Measurements from ENCODE around the gene GALNT14. TPM values are rescaled to one million over a fixed set of nuclear protein-coding genes. Genes with fewer than 3 reads are reported as not detected.

The GALNT14 gene
- total and polyA plus RNA-seq, 2 donors (not counting 1 experiment from before 2014, with no cell fraction given): 3.1 to 6.2 TPM

DNA sequence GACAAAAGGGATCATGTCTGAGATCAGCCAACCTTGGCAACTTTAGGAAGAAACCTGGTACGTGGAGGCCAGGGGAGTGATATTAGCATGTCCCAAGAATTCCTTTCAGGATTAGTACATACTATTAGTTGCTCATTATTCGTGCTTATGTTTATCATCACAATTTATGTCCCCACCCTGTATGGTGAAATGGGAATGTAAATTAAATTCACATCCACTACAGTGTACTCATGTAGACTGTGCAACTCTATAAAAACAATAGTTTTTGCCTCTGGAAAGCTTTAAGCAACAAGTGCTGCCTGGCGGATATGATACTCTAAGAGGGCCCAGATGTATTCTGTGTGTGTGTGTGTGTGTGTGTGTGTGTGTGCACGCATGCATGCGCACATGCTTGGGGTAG is 110.7 kb downstream of the GALNT14 start:
- H2AFZ ChIP-seq (ENCODE audit: insufficient read depth, low read depth, low read length, poor library complexity, severe bottlenecking): no peak overlapping the region
- Mint-ChIP-seq H3K4me3 (no peak overlapping the region), H3K27me3 (no peaks in the 10 kb centered on the region), H3K9me3 (ENCODE audit: insufficient read depth) (peaks cover 2% of the 10 kb centered on the region), H3K4me1 (peaks cover 4% of the 10 kb centered on the region), H3K27ac (no peak overlapping the region)
- no peaks in the 10 kb centered on the region for H3K79me2 ChIP-seq (ENCODE audit: control insufficient read depth, insufficient read depth, low read length)
- H3K27me3 ChIP-seq (replicated peaks in 1 of 4; ENCODE audit: control extremely low read depth in 1 of 4, control insufficient read depth in 3 of 4, insufficient read depth in 4 of 4, low read length in 3 of 4): no peaks in the 10 kb centered on the region
- ChIA-PET POLR2A (no interaction called here), CTCF (no interaction called here)
- no peaks in the 10 kb centered on the region for H3K36me3 ChIP-seq (replicated peaks in 1 of 2; ENCODE audit: control extremely low read depth in 1 of 2, control insufficient read depth in 1 of 2, extremely low read depth in 1 of 2, insufficient read depth in 2 of 2, low read length in 1 of 2)
- H3K27ac ChIP-seq (ENCODE audit: low read length in 2 of 2): no peak overlapping the region
- no peaks in the 10 kb centered on the region for H4K20me1 ChIP-seq (ENCODE audit: control insufficient read depth, insufficient read depth, low read length, poor library complexity, severe bottlenecking)
- no peak overlapping the region for H3K9ac ChIP-seq (ENCODE audit: low read length)
- TF ChIP-seq EZH2 (IDR thresholded peaks at IDR 0.05; ENCODE audit: borderline replicate concordance, insufficient read depth, low read depth, low read length, poor library complexity, severe bottlenecking): no peak
- no peak for TF ChIP-seq CTCF (IDR thresholded peaks at IDR 0.05)
- DNase-seq (no peak), ATAC-seq (ENCODE audit: low read depth) (no peak)
- no peak overlapping the region for H3K4me2 ChIP-seq (replicated peaks; ENCODE audit: low read depth, low read length, poor library complexity, severe bottlenecking)
- no peaks in the 10 kb centered on the region for H3K9me3 ChIP-seq (ENCODE audit: control extremely low read depth in 1 of 3, control insufficient read depth in 2 of 3, insufficient read depth in 1 of 3, low read length in 2 of 3)
- H3K4me1 ChIP-seq (ENCODE audit: control insufficient read depth in 2 of 2, insufficient read depth in 2 of 2, low read length in 2 of 2): no peaks in the 10 kb centered on the region
- intact Hi-C loops (cut with micrococcal nuclease): no loop called here
- no CpG with 5 or more reads among the region's 5 CpGs for WGBS (ENCODE audit: insufficient coverage)
- H3K4me3 ChIP-seq (ENCODE audit: control extremely low read depth in 1 of 5, extremely low read depth in 1 of 5, insufficient read depth in 1 of 5, low read depth in 2 of 5, low read length in 4 of 5): no peak overlapping the region

- Mint-ChIP-seq H3K4me1 (peaks cover 1% of the 10 kb centered on the region), H3K27ac (no peak overlapping the region), H3K27me3 (no peaks in the 10 kb centered on the region), H3K4me3 (no peak overlapping the region), H3K9me3 (ENCODE audit: insufficient read depth) (no peaks in the 10 kb centered on the region)
- H3K36me3 ChIP-seq (replicated peaks in 1 of 2; ENCODE audit: control extremely low read depth in 1 of 2, control insufficient read depth in 1 of 2, extremely low read depth in 1 of 2, insufficient read depth in 2 of 2, low read length in 1 of 2): no peaks in the 10 kb centered on the region
- CTCF ChIA-PET: interaction anchor here (1.2 kb wide), 1 partner anchor 13 kb away, joined by 3 read pairs; no protein-coding TSS in a partner anchor
- POLR2A ChIA-PET: no interaction called here
- no peaks in the 10 kb centered on the region for H3K27me3 ChIP-seq (replicated peaks in 1 of 4; ENCODE audit: control extremely low read depth in 1 of 4, control insufficient read depth in 3 of 4, insufficient read depth in 4 of 4, low read length in 3 of 4)
- H2AFZ ChIP-seq (ENCODE audit: insufficient read depth, low read depth, low read length, poor library complexity, severe bottlenecking): no peak overlapping the region
- H3K9me3 ChIP-seq (ENCODE audit: control extremely low read depth in 1 of 3, control insufficient read depth in 2 of 3, insufficient read depth in 1 of 3, low read length in 2 of 3): no peaks in the 10 kb centered on the region
- WGBS (ENCODE audit: insufficient coverage): 97% methylated on average over 3 of the region's 3 CpGs
- no peak overlapping the region for H3K9ac ChIP-seq (ENCODE audit: low read length)
- H3K27ac ChIP-seq (ENCODE audit: low read length in 2 of 2): no peak overlapping the region
- DNase-seq: no peak
- H4K20me1 ChIP-seq (ENCODE audit: control insufficient read depth, insufficient read depth, low read length, poor library complexity, severe bottlenecking): no peaks in the 10 kb centered on the region
- H3K4me2 ChIP-seq (replicated peaks; ENCODE audit: low read depth, low read length, poor library complexity, severe bottlenecking): no peak overlapping the region
- no peak for TF ChIP-seq EZH2 (IDR thresholded peaks at IDR 0.05; ENCODE audit: borderline replicate concordance, insufficient read depth, low read depth, low read length, poor library complexity, severe bottlenecking)
- no peak for TF ChIP-seq CTCF (IDR thresholded peaks at IDR 0.05)
- no peak overlapping the region for H3K4me3 ChIP-seq (ENCODE audit: control extremely low read depth in 1 of 5, extremely low read depth in 1 of 5, insufficient read depth in 1 of 5, low read depth in 2 of 5, low read length in 4 of 5)
- H3K4me1 ChIP-seq (ENCODE audit: control insufficient read depth in 2 of 2, insufficient read depth in 2 of 2, low read length in 2 of 2): no peaks in the 10 kb centered on the region
- intact Hi-C loops (cut with micrococcal nuclease): no loop called here
- no peaks in the 10 kb centered on the region for H3K79me2 ChIP-seq (ENCODE audit: control insufficient read depth, insufficient read depth, low read length)
- no peak for ATAC-seq (ENCODE audit: low read depth)
Observed at GRCh38 chr2:31023541-31023940, 114.7 kb downstream of the GALNT14 start.

Measured in B cell (primary cell).